GM21576 (cell line): ENCODE results near the gene CASD1.

Source experiments
- ATAC-seq: cut with Tn5 transposase; IDR thresholded peaks from one replicate; pipeline ENCODE4 v1.9.1; 2021; ENCODE audit warnings: mild to moderate bottlenecking, moderate library complexity; ENCODE audit not compliant: unreplicated experiment

Gene CASD1

GRCh38 chr7:94579470-94579869, 69.9 kb downstream of the CASD1 start:
- ATAC-seq: no peak

GRCh38 chr7:94580601-94581000, 71.0 kb downstream of the CASD1 start:
- ATAC-seq: no peak

GRCh38 chr7:94584113-94584512, 74.5 kb downstream of the CASD1 start:
- no peak for ATAC-seq

GRCh38 chr7:94588075-94588474, 78.5 kb downstream of the CASD1 start:
- ATAC-seq: no peak

- ATAC-seq: no peak
Measured at GRCh38 chr7:94590526-94591162, 81.0 kb downstream of the CASD1 start.

GRCh38 chr7:94591176-94591575, 81.6 kb downstream of the CASD1 start:
- no peak for ATAC-seq

- ATAC-seq: no peak
Measured at GRCh38 chr7:94594882-94595281, 85.3 kb downstream of the CASD1 start.

- ATAC-seq: no peak
Measured at GRCh38 chr7:94595717-94596116, 86.1 kb downstream of the CASD1 start.

- no peak for ATAC-seq
Measured at GRCh38 chr7:94600267-94600666, 90.7 kb downstream of the CASD1 start.

- no peak for ATAC-seq
Measured at GRCh38 chr7:94602181-94602580, 92.6 kb downstream of the CASD1 start.

GRCh38 chr7:94605031-94605430, 95.4 kb downstream of the CASD1 start:
- peak; percentile 69 for ATAC-seq
